GM21360 (cell line): ENCODE results near the gene HSP90AB1.

ENCODE experiments used
- ATAC-seq: cut with Tn5 transposase; IDR thresholded peaks from one replicate; pipeline ENCODE4 v1.9.1; 2021; ENCODE audit warnings: mild to moderate bottlenecking, moderate library complexity; ENCODE audit not compliant: unreplicated experiment

Gene HSP90AB1

GRCh38 chr6:44253307-44254101 lies 6.6 kb downstream of the HSP90AB1 start:
- ATAC-seq = no peak

GRCh38 chr6:44254191-44255104 lies 7.5 kb downstream of the HSP90AB1 start:
- ATAC-seq = no peak

DNA sequence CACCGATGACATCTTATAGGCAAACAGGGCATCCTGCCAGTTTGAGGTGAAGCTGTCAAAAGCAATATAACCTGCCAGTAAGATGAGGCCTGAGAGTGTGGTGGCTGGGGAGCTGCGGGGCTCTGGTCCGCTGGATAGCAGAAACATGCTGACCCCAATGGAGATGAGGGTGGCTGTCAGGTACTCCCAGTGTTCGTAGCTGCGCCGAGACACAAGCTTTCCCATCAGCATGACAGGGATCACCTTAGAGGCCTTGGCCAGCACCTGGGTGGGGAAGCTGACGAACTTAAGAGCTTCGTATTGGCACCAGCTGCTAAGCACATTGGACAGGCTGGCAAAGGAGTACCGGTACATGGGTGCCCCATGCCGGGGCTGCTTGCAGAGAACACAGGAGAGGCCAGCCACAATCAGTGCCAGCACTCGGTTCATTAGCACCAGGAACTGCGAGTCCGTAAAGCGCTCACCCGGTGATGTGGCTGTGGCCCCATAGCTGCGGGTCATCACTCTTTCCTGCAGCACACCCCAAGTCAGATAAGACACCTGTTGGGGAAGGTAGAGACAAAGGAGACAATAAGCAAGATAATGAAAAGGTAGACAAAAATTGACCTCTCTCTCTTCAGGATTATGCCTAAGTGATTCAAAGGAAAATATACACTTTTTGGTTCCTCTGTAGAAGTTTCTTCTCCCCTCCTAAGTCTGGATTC lies 8.4 kb downstream of the HSP90AB1 start:
- ATAC-seq = no peak

- no peak for ATAC-seq
These were observed 9.2 kb downstream of the HSP90AB1 start for GRCh38 chr6:44255871-44256774.

DNA sequence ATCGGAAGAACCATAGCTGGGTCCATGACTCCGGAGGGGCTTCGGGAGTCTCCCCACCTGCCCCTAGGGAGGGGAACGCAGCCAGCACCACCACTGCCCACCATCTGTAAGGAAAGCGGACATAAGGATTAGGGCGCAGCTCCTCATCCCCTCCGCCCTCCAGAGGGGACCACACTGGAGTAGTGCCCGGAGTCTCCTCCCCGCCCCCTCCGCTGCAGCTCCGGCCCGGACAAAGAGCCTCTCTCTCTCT lies 9.8 kb downstream of the HSP90AB1 start:
- ATAC-seq = no peak

DNA sequence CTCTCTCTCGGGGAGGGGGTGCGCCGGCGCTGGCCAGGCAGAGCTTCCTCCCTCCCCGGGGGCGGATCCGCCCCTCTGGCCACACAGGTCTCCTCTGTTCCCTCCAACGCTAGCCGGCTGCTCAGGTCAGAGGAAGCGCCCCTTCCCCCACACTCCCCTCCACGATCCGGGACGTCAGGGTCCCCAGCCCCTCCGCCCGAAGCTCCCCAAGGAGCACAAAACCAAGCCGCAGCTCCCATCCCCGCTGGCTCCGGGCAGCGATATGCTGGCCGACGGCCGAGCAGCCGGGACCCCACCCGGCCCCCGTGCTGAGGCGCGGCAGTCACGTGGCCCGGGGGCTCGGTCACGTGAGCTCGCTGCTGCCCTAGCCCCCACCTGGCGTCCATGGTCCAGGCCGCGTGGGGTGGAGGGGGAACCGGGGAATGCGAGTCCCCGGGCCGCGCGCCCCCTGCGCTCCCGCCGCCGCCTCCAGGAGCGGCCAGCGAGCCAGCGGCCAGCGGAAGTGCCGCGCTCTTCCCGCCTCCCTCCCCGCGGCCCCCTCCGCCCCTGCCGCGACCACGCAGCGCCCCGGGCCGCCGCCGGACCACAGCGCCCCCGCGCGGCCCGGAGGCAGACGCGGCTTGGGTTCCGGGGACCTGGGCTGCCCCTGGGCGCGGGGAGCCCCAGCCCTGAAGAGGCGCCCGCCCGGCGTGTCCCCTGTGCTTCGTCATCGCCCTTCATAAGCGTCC lies 10.3 kb downstream of the HSP90AB1 start, which contains the start of gene SLC35B2:
SLC35B2 (minus strand) TSS at position 504 of the 728 bp plus-strand sequence; CDS start at position 386, 118 bp downstream.
- ATAC-seq = peak; percentile 29

DNA sequence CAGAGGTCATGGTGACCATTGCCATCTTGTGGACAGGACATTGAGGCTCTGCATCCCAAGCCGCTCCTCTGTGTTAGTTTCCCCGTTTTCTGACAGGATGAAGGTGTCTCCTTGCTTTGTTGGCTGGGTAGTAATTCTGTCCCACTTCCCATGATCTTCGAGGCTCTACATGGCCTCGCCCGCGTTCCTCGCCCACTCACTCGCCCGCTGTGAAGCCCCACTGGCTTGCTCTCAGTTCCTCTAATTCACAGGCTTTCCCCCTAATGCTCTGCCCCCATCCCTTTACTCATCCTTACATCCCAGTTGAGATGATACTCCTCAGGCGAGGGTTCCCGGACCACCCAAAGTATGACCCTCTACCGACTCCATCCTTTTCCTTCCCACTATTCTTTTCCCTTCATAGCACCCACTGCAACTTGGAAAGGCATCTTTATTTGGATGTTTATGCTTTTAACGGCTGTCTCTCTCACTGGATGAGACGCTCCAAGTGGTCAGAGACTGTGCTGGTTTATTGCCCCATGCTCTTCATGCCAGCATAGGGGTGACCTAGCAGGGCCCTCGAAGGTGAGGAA lies 10.9 kb downstream of the HSP90AB1 start:
- ATAC-seq = peak; percentile 21

- no peak for ATAC-seq
These were observed 11.5 kb downstream of the HSP90AB1 start for GRCh38 chr6:44258325-44258863.

- ATAC-seq = no peak
These were observed 12.0 kb downstream of the HSP90AB1 start for GRCh38 chr6:44258921-44259320.

GRCh38 chr6:44260011-44260410 lies 13.1 kb downstream of the HSP90AB1 start:
- ATAC-seq = no peak

DNA sequence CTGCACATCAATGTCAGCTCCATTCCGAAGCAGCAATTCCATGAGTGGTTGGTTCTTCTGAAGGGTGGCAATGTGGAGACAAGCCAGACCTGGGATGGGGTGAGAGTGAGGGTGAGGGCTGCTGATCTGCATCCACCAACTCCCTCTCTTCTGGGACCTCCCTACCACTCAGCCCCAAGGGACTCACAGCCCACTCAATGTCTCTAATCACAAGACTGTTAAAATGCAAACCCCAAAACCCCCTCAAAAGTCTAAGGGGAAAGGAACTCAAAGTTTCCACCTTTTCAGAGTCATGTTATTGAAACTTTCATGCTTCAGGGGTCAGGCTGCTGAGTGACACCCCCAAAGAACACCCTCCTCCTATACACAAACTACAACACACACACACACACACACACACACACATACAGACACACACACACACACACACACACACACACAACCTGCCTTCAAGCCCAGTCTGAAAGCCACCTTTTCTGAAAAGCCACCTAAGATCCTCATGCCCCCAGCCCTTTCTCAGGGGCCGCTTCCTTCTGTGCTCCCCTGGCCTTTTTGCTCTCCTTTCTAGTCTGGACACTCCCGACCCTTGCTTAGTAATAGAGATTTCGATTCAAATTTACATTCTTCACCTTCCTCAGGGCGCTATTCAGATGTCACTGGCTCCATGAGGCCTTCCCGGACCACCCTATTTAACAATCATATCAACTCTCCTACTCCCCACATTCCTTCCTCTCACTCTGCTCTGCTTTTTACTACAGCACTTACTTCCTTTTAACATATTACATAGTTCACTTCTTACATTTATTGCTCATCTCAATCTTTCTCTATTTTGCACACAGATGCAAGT lies 13.8 kb downstream of the HSP90AB1 start:
- ATAC-seq = no peak

GRCh38 chr6:44261581-44261980 lies 14.7 kb downstream of the HSP90AB1 start:
- ATAC-seq = no peak

DNA sequence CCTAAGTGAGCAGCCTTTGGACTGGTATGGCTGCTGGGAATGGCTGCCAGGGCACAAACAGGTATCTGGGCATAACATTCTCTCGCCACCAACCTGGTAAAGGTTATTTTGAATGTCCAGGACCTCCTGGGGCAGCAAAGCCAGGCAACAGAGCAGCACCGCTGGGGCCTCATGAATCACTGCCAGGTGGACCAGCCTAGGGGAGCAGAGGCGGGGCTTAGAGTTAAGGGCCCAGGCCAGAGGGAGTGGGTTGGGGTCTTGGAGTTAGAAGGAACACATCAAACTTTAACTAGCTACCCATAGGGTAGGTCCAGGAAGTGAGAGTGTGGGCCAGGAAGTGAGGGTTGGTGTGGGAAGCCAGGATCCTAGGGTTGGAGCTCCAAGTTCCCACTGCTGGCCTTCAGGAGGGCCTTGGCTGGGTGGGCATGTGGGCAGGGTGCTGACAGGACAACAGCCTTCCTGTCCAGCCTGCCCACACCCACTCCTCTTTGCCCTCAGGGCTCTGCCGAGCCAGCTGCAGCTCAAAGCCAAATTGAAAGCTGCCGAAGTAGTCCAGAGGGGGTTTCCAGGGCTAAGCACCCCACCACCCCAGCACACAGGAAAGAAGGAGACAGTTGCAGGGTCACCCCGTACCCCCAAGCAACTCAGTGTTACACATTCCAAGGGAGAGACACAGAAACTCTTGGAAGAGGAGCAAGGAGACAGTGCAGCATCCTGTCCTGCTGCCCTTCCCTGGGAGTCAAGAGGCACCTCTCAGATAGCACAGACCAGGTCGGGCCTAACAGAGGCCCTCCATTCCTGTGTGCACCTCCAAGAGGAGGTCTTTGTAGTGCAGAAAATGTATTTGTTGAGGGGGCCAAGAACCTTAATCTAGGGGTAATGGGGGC lies 15.8 kb downstream of the HSP90AB1 start:
- ATAC-seq = no peak

DNA sequence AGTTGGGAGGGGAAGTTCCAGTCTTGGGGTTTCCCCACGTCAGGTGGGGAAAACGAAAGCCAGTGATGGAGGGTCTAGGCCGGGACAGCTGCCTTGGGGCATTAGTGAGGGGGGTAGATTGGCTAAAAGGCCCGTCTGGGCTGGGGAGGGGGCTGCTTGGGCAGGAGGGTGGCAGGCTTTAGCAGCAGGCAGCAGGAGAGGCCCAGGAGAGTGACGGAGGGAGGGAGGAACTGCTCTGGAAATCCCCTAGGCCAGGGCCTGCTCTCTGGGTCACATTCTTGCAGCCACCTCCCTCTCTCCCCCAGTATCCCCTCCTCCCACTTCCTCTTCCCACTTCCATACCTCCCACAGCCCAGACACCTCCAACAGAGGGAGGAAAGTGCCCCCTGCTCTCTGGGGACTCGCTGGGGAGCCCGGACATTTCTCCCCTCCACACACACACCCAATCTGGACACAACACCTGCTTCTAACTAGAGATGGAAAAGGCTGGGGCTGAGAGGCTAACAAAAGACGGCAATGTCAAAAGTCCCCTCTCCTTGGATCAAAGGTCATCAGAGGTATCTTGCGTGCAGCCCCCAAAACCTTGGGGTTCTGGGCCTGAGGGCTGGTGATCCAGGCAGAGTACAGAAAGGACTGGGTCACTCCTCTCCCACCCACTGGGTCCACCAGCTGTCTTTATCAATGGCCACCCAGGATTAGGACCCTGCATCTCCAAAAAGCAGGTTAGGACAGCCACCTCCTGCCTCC lies 16.6 kb downstream of the HSP90AB1 start:
- no peak for ATAC-seq

- ATAC-seq = no peak
These were observed 17.5 kb downstream of the HSP90AB1 start for GRCh38 chr6:44264154-44265006.
